IMR-90 (cell line): ENCODE data around the gene DAB1. TPM values are rescaled to one million over a fixed set of nuclear protein-coding genes. Genes with fewer than 3 reads are reported as not detected.

ENCODE experiments used
- ATAC-seq: fragments of 200-7000 bp; cut with Tn5 transposase; 2 replicates; pipeline ENCODE4 v1.9.1; 2020; ENCODE audit warnings: low read depth, mild to moderate bottlenecking, moderate library complexity
- BruUV-seq: library from RNA; stranded (reverse); fragments of 400-500 nt; replicated peaks from 2 replicates; lab custom pipeline; 2021; lab: Mats Ljungman, UMichigan
- CTCF ChIA-PET: fragments of 300-600 bp; formaldehyde crosslinking; extraction: SDS; loops from one replicate; lab custom pipeline; 2021; ENCODE audit warnings: antibody characterized with exemption; lab: Yijun Ruan, JAX
- POLR2A ChIA-PET: fragments of 300-600 bp; sonication (Branson Sonifier 250); formaldehyde crosslinking; loops from one replicate; lab custom pipeline; 2022; ENCODE audit warnings: antibody characterized with exemption; ENCODE audit not compliant: unreplicated experiment; lab: Charles Lee
- DNase-seq: peaks from one replicate; pipeline ENCODE4 v3.0.0; 2013
- H2AFZ ChIP-seq: replicated peaks from 2 replicates; pipeline ENCODE3; 2013; ENCODE audit warnings: low read length, mild to moderate bottlenecking; ENCODE audit not compliant: poor library complexity
- H2AK5ac ChIP-seq: 2 replicates; pipeline ENCODE4 v1.6.1; 2013; ENCODE audit warnings: low read depth, low read length, inconsistent platforms
- H2AK9ac ChIP-seq: replicated peaks from 2 replicates; pipeline ENCODE3; 2013; ENCODE audit warnings: mild to moderate bottlenecking, low read depth, low read length, moderate library complexity; ENCODE audit not compliant: poor library complexity
- H2BK120ac ChIP-seq: 2 replicates; pipeline ENCODE4 v1.6.1; 2013; ENCODE audit warnings: low read depth, low read length, inconsistent platforms
- H2BK15ac ChIP-seq: 3 replicates; pipeline ENCODE4 v1.6.1; 2013; ENCODE audit warnings: low read depth, low read length, inconsistent platforms
- H2BK20ac ChIP-seq: 2 replicates; pipeline ENCODE4 v1.6.1; 2013; ENCODE audit warnings: low read depth, mild to moderate bottlenecking, inconsistent platforms, low read length, moderate library complexity
- H2BK5ac ChIP-seq: 2 replicates; pipeline ENCODE4 v1.6.1; 2013; ENCODE audit warnings: mild to moderate bottlenecking, low read depth, low read length, inconsistent platforms; ENCODE audit not compliant: poor library complexity, severe bottlenecking
- H3K14ac ChIP-seq: replicated peaks from 2 replicates; pipeline ENCODE4 v1.6.1; 2013; ENCODE audit warnings: low read depth, low read length, inconsistent platforms
- H3K18ac ChIP-seq: 2 replicates; pipeline ENCODE4 v1.6.1; 2013; ENCODE audit warnings: low read depth, low read length, control low read depth
- H3K23ac ChIP-seq: 2 replicates; pipeline ENCODE4 v1.6.1; 2013; ENCODE audit warnings: low read depth, low read length, inconsistent platforms
- H3K27ac ChIP-seq: 2 replicates; pipeline ENCODE4 v1.5.1; 2013; ENCODE audit warnings: mild to moderate bottlenecking, control low read depth, low read length; ENCODE audit not compliant: insufficient read depth
- H3K27me3 ChIP-seq: 2 replicates; pipeline ENCODE4 v1.6.1; 2013; ENCODE audit warnings: low read length; ENCODE audit not compliant: control insufficient read depth, insufficient read depth
- H3K36me3 ChIP-seq: 2 replicates; pipeline ENCODE4 v1.6.1; 2013; ENCODE audit warnings: low read length, mixed read lengths; ENCODE audit not compliant: control insufficient read depth, insufficient read depth
- H3K4ac ChIP-seq: 2 replicates; pipeline ENCODE4 v1.6.1; 2013; ENCODE audit warnings: low read depth, low read length, inconsistent platforms
- H3K4me1 ChIP-seq: 2 replicates; pipeline ENCODE4 v1.6.1; 2013; ENCODE audit warnings: low read length, mixed read lengths; ENCODE audit not compliant: control insufficient read depth, insufficient read depth
- H3K4me2 ChIP-seq: 2 replicates; pipeline ENCODE4 v1.6.1; 2013; ENCODE audit warnings: low read depth, mild to moderate bottlenecking, control low read depth, low read length, moderate library complexity
- H3K4me3 ChIP-seq: 2 replicates; pipeline ENCODE4 v1.5.1; 2013; ENCODE audit warnings: low read depth, mild to moderate bottlenecking, control low read depth, low read length, moderate library complexity; ENCODE audit not compliant: insufficient read depth
- H3K56ac ChIP-seq: 2 replicates; pipeline ENCODE4 v1.6.1; 2013; ENCODE audit warnings: low read length, inconsistent platforms; ENCODE audit not compliant: insufficient read depth; ENCODE audit errors: extremely low read depth
- H3K79me1 ChIP-seq, 2 experiments: 2 replicates each; pipeline ENCODE4 v1.6.1; 2013; ENCODE audit warnings: low read length in 2 of 2, inconsistent platforms in 1 of 2, low read depth in 1 of 2
- H3K9ac ChIP-seq: 2 replicates; pipeline ENCODE4 v1.6.1; 2013; ENCODE audit warnings: low read depth, low read length, control low read depth
- H3K9me1 ChIP-seq: 2 replicates; pipeline ENCODE4 v1.6.1; 2013; ENCODE audit warnings: low read length, inconsistent platforms; ENCODE audit not compliant: insufficient read depth
- H3K9me3 ChIP-seq: 2 replicates; pipeline ENCODE4 v1.6.1; 2013; ENCODE audit warnings: low read length; ENCODE audit not compliant: control insufficient read depth, insufficient read depth
- H4K20me1 ChIP-seq: 2 replicates; pipeline ENCODE4 v1.6.1; 2013; ENCODE audit warnings: low read length, inconsistent platforms; ENCODE audit not compliant: insufficient read depth
- H4K5ac ChIP-seq: 2 replicates; pipeline ENCODE4 v1.6.1; 2013; ENCODE audit warnings: mild to moderate bottlenecking, low read depth, low read length, control low read depth
- H4K8ac ChIP-seq, 2 experiments: 2 replicates each; pipeline ENCODE4 v1.6.1; 2013; ENCODE audit warnings: low read depth in 2 of 2, low read length in 2 of 2, control low read depth in 1 of 2, inconsistent platforms in 1 of 2
- H4K91ac ChIP-seq: 2 replicates; pipeline ENCODE4 v1.6.1; 2013; ENCODE audit warnings: low read depth, low read length, inconsistent platforms; ENCODE audit not compliant: insufficient read depth
- BHLHE40 ChIP-seq: fragments of 150-350 bp; IDR thresholded peaks from 2 replicates; pipeline ENCODE4 v1.6.1; 2016; ENCODE audit warnings: mild to moderate bottlenecking, low read depth, low read length
- SMC3 ChIP-seq: fragments of 150-350 bp; IDR thresholded peaks from 2 replicates; pipeline ENCODE4 v1.6.1; 2016; ENCODE audit warnings: low read depth, mild to moderate bottlenecking, antibody characterized with exemption, low read length, moderate library complexity
- WGBS, 2 experiments: methylation state at CpG; one replicate each; pipeline versions ENCODE4 v1.1.5 to v1.1.7; 2013; ENCODE audit warnings: missing lambda C conversion rate in 2 of 2; ENCODE audit not compliant: insufficient read length in 1 of 2; ENCODE audit errors: extremely low coverage in 2 of 2; 5-methylcytosine and 5-hydroxymethylcytosine counted together
- dilution Hi-C: fragments of 300-500 bp; cut with HindIII; formaldehyde crosslinking; loops from one replicate; pipeline ENCODE4 v1.14.3; 2018; ENCODE audit warnings: low sequenced_read_pairs; ENCODE audit not compliant: unreplicated experiment
- in situ Hi-C: fragments of 300-500 bp; cut with MboI; formaldehyde crosslinking; loops from 3 replicates; pipeline ENCODE4 v1.14.3; 2019; ENCODE audit warnings: low sequenced_read_pairs, inconsistent platforms, mixed read lengths
- intact Hi-C: fragments of 100-400 bp; cut with micrococcal nuclease; formaldehyde crosslinking; loops from 2 replicates; pipeline ENCODE4 v1.10.0; 2022
- polyA plus RNA-seq, 3 experiments: library from polyadenylated mRNA; depleted of rRNA; stranded (reverse); fragments of >200 nt; gene quantifications; 2 replicates each; pipeline ENCODE4 v1.2.3, GENCODE V29; 2012; ENCODE audit warnings: low replicate concordance in 1 of 3
- total RNA-seq: library from RNA; depleted of rRNA; stranded (reverse); fragments of >200 nt; gene quantifications from 2 replicates; pipeline ENCODE4 v1.2.3, GENCODE V29; 2012

The DAB1 gene
- total and polyA plus RNA-seq, 2 of the 4 experiments (the other 2 are of a cell fraction) = 0.18 to 0.41 TPM

GRCh38 chr1:57204942-57205787 is 218.7 kb downstream of the DAB1 start (continued):
- TF ChIP-seq SMC3 = no peak

GRCh38 chr1:57204091-57204490 is 219.8 kb downstream of the DAB1 start:
- POLR2A ChIA-PET = interaction anchor here (0.6 kb wide), 1 partner anchor 1181 kb away, joined by 21 read pairs; no protein-coding TSS in a partner anchor
- no peak overlapping the region for H3K14ac ChIP-seq
- no CpG with 5 or more reads among the region's 3 CpGs for WGBS, 2 experiments

More at GRCh38 chr1:57204091-57204490, 219.8 kb downstream of the DAB1 start:
- dilution Hi-C loops (no loop called here), in situ Hi-C loops (no loop called here), intact Hi-C loops (no loop called here)
- Histone ChIP-seq H3K56ac (no peak overlapping the region), H3K27ac (no peak overlapping the region), H4K91ac (no peak overlapping the region), H2BK120ac (no peak overlapping the region), H4K5ac (no peak overlapping the region), H4K20me1 (no peaks in the 10 kb centered on the region), H3K18ac (no peak overlapping the region), H3K9ac (no peak overlapping the region), H2BK15ac (no peak overlapping the region), H2AK9ac (no peak overlapping the region), H2AK5ac (no peak overlapping the region), H3K9me1 (no peaks in the 10 kb centered on the region), H3K4me3 (no peak overlapping the region), H3K36me3 (no peaks in the 10 kb centered on the region), H2AFZ (no peak overlapping the region), H4K8ac (no peak overlapping the region), H3K4ac (no peak overlapping the region), H3K9me3 (no peaks in the 10 kb centered on the region), H2BK5ac (no peak overlapping the region), H3K23ac (no peak overlapping the region), H2BK20ac (no peak overlapping the region), H3K4me1 (no peaks in the 10 kb centered on the region), H3K79me1 (no peaks in the 10 kb centered on the region), H3K4me2 (no peak overlapping the region), H3K27me3 (no peaks in the 10 kb centered on the region)
- ATAC-seq (no peak), DNase-seq (no peak)
- no TSS peak for BruUV-seq
- no peak for TF ChIP-seq BHLHE40
- CTCF ChIA-PET = no interaction called here
